Smooth muscle cell of the brain vasculature (primary cell): ENCODE data around the gene WARS2.

ENCODE experiments used
- DNase-seq: peaks from one replicate; pipeline ENCODE4 v3.0.0-alpha.2; 2012; ENCODE audit warnings: low read depth, low spot score

Gene WARS2

DNA sequence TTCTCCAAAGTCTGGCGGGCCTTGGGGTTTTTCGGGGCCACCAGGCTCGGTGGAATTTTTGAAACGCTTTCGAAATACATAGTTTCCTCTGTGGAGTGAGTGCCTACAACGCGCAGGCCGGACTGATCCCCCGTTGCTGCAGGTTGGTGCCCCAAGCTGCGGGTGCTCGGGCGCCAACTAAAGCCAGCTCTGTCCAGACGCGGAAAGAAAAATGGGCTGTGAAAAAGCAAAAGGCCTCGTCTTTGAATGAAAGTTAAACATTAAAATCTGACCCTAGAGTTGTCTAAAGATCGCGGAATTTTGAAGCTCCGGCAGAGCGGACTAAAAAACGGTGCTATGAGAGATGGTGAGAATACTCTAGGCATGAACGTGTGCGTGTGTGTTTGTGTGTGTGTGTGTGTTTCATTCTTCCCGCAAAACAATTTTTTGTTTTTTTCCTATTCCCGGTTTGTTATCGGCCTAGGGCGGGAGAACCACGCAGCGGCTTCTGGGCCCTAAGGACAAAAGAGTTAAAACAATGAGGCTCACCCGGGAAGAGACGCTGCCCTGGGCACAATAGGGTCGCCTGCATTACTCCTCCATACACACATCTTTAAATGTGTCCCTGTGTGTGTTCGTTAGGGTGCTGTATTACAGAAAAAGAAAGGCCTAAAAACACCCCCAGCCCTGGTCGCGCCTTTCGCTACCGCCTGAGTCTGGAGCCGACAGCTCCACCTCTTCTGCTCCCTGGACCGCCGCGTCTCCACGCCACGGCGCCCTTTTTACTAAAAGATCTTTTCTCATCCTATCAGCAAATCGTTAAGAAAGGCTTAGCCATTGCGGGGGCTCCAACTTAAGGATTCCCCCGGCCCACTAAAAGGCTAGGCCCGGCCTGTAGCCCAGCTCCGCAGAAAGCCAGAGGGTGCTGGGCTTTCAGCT, 155.5 kb downstream of the WARS2 start:
- DNase-seq: no peak

DNA sequence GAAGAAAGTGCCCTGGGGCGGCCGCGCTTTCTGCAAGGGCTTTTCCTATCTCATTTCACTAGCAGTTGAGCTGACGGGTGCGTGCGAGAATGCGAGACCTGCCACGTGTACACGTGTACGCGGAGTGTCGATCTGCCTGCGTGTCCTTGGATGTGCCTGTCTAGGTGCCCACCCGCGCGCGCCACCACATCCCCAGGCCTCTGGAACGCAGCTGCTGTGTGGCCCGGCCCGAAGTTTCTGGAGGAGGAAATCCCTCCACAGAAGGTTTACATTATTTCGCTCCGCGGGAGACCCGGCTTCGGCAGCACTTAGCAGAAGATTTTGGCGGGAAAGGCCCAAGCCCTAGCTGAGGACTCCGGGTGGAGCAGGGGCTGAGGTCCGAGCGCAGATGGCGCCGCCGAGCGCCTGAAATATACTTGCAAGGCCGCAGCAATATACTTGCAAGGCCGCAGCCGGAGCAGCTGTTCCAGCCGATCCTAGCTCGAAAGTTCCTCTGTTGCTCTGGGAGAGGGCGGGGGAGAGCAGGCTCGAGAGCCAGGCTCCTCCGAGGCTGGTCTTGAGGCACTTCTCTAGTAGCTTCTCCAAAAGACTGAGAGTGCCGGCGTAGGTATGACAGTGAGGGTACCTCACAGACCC, 156.2 kb downstream of the WARS2 start:
- no peak for DNase-seq

DNA sequence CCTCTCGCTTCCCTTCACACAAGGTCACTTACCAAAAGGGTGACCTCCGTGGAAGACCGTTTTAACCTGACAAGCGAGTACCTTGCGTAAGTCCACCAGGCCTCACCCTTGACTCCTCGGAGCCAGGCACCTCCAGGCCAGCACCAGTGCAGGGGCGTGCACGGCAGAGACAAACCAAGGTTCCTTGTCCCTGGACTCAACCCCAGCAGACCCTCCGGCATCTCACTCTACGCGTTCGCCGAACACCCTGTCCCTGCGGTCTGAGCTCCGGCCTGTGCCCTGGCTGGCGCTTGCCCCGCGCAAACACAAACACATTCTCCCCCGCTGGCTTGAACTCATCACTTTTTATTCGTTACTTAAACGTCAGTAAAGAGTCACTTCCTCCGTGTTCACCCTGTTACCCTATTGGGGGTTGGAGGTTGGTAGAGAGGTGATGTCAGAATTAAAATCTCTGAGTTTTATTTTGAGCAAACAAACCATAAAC, 156.9 kb downstream of the WARS2 start:
- no peak for DNase-seq

- no peak for DNase-seq
Measured at GRCh38 chr1:118982821-118983557, 157.5 kb downstream of the WARS2 start.

GRCh38 chr1:118982266-118982665, 158.2 kb downstream of the WARS2 start:
- DNase-seq: no peak

- no peak for DNase-seq
Measured at GRCh38 chr1:118981436-118981835, 159.0 kb downstream of the WARS2 start.
